ENCODE results near the gene OR10AD1. TPM values are rescaled to one million over a fixed set of nuclear protein-coding genes. Genes with fewer than 3 reads are reported as not detected.
A peak's percentile ranks its signal among the peaks of the same experiment; 100 is the strongest.

Gene OR10AD1
- total and polyA plus RNA-seq, 10 of the 15 experiments (the other 5 are each of a cell fraction or from before 2014, with no cell fraction given): 0.04 to 0.12 TPM; not detected in 8

DNA sequence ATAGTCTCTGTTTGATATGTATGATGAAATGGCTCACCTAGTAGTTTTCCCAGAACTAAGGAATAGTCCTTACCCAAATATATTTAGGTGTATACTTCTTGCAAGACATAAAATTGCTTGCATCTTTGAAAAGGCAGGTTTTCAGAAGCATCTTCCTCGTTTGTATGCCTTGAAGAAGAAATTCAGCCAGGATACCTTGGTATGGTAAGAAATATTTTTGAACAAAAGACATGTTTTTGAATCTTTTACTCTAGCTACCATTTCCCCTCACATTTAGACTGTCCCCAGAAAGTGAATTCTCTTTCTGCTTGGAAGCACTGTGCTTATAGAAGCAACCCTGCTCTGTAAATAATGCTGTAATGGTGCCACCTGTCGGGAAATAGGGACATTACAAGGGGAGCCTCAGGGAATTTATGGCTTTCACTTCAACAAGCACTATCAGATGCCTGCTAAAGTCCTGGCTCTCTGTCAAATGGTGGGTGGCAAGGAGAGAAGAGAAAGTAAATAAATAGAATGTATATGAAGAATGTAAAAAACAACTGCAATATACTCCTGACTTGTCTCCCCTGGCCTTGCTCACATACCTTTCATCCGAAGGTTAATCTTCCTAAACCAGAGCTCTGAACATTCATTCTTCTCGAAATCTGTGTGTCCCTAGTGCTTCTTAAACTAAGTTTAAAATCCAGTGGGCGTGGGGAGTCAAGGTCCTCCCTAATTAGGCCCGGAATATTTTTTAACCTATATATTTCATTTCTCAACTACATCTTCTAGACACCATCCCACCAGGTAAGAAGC lies 13.6 kb downstream of the OR10AD1 start:
- Histone ChIP-seq H2AFZ (ENCODE audit: control insufficient read depth, low read depth, low read length) (no peak overlapping the region), H3K27me3 (replicated peaks in 1 of 2; ENCODE audit: control insufficient read depth in 2 of 2, insufficient read depth in 2 of 2, low read length in 1 of 2) (peaks cover 4 to 6% of the 10 kb centered on the region in 2 experiments), H3K9ac (ENCODE audit: control insufficient read depth, insufficient read depth, low read length) (no peak overlapping the region), H3K27ac (ENCODE audit: control insufficient read depth, insufficient read depth) (no peak overlapping the region), H3K4me1 (ENCODE audit: control insufficient read depth, insufficient read depth, low read length) (no peaks in the 10 kb centered on the region; the same call in 1 of the 2 replicates), H3K4me2 (ENCODE audit: control insufficient read depth, insufficient read depth) (no peak overlapping the region), H3K36me3 (ENCODE audit: control insufficient read depth in 2 of 2, insufficient read depth in 2 of 2, low read length in 1 of 2) (no peaks in the 10 kb centered on the region), H3K79me2 (ENCODE audit: control insufficient read depth, insufficient read depth, low read length) (no peaks in the 10 kb centered on the region), H3K4me3 (no peak overlapping the region), H3K9me3 (replicated peaks; ENCODE audit: control insufficient read depth, insufficient read depth, low read length) (no peaks in the 10 kb centered on the region), H4K20me1 (ENCODE audit: control insufficient read depth, insufficient read depth) (no peaks in the 10 kb centered on the region)
- in situ Hi-C loops (cut with MboI): no loop called here
- POLR2A ChIA-PET: no interaction called here
- RAD21 ChIA-PET (ENCODE audit: unreplicated experiment): interaction anchor here (1.3 to 1.8 kb wide), 4 partner anchors 9 to 428 kb away, joined by 3 to 10 read pairs (median 6); no protein-coding TSS in a partner anchor
- FAIRE-seq (peak; percentile 86), DNase-seq (ENCODE audit: low read depth, low spot score) (peak; percentile 34), ATAC-seq (peak; percentile 82)
- TF ChIP-seq POLR2A (IDR thresholded peaks at IDR 0.05; ENCODE audit: low read depth, low read length): no peak
- TF ChIP-seq, protein P1, sequence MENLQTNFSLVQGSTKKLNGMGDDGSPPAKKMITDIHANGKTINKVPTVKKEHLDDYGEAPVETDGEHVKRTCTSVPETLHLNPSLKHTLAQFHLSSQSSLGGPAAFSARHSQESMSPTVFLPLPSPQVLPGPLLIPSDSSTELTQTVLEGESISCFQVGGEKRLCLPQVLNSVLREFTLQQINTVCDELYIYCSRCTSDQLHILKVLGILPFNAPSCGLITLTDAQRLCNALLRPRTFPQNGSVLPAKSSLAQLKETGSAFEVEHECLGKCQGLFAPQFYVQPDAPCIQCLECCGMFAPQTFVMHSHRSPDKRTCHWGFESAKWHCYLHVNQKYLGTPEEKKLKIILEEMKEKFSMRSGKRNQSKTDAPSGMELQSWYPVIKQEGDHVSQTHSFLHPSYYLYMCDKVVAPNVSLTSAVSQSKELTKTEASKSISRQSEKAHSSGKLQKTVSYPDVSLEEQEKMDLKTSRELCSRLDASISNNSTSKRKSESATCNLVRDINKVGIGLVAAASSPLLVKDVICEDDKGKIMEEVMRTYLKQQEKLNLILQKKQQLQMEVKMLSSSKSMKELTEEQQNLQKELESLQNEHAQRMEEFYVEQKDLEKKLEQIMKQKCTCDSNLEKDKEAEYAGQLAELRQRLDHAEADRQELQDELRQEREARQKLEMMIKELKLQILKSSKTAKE (IDR thresholded peaks at IDR 0.05; ENCODE audit: low read depth, poor library complexity, severe bottlenecking): no peak
- TF ChIP-seq PML (IDR thresholded peaks at IDR 0.05; ENCODE audit: low read length): no peak
- 0 out of 2 replicates have a peak, but pooled peaks have one; percentile 24 for TF ChIP-seq STAT1 (conservative IDR thresholded peaks at IDR 0.05)
- TF ChIP-seq, protein P2, sequence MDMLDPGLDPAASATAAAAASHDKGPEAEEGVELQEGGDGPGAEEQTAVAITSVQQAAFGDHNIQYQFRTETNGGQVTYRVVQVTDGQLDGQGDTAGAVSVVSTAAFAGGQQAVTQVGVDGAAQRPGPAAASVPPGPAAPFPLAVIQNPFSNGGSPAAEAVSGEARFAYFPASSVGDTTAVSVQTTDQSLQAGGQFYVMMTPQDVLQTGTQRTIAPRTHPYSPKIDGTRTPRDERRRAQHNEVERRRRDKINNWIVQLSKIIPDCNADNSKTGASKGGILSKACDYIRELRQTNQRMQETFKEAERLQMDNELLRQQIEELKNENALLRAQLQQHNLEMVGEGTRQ (IDR thresholded peaks at IDR 0.05; ENCODE audit: borderline replicate concordance, low read depth, low read length): no peak
- peak; percentile 40; the same call in 1 of the 2 replicates for TF ChIP-seq SMC3 (IDR thresholded peaks at IDR 0.05; ENCODE audit: borderline replicate concordance, low read length)
- no peak for TF ChIP-seq SREBF2 (IDR thresholded peaks at IDR 0.05; ENCODE audit: low read length)
- peak; percentile 84 for TF ChIP-seq RAD21 (IDR thresholded peaks at IDR 0.05; ENCODE audit: insufficient read depth, low read depth, low read length)
- TF ChIP-seq, protein P3, sequence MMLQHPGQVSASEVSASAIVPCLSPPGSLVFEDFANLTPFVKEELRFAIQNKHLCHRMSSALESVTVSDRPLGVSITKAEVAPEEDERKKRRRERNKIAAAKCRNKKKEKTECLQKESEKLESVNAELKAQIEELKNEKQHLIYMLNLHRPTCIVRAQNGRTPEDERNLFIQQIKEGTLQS (IDR thresholded peaks at IDR 0.05; ENCODE audit: borderline replicate concordance, extremely low read depth, low read depth, low read length): no peak
- TF ChIP-seq, protein P4, sequence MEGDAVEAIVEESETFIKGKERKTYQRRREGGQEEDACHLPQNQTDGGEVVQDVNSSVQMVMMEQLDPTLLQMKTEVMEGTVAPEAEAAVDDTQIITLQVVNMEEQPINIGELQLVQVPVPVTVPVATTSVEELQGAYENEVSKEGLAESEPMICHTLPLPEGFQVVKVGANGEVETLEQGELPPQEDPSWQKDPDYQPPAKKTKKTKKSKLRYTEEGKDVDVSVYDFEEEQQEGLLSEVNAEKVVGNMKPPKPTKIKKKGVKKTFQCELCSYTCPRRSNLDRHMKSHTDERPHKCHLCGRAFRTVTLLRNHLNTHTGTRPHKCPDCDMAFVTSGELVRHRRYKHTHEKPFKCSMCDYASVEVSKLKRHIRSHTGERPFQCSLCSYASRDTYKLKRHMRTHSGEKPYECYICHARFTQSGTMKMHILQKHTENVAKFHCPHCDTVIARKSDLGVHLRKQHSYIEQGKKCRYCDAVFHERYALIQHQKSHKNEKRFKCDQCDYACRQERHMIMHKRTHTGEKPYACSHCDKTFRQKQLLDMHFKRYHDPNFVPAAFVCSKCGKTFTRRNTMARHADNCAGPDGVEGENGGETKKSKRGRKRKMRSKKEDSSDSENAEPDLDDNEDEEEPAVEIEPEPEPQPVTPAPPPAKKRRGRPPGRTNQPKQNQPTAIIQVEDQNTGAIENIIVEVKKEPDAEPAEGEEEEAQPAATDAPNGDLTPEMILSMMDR (IDR thresholded peaks at IDR 0.05 in 2 of 3, conservative IDR thresholded peaks at IDR 0.05 in 1 of 3; ENCODE audit: control insufficient read depth in 2 of 3, extremely low read depth in 1 of 3, insufficient read depth in 1 of 3, low read depth in 3 of 3, low read length in 3 of 3): peak; percentile 77 to 92 (median 83)
- no peak for TF ChIP-seq ZNF24 (IDR thresholded peaks at IDR 0.05)
- BruUV-seq (replicated peaks): no TSS peak
- SMC1A ChIA-PET (ENCODE audit: uncharacterized antibody, unreplicated experiment): interaction anchor here (0.9 to 1.7 kb wide), 7 partner anchors 8 to 428 kb away, joined by 3 to 8 read pairs (median 4); partner anchors contain the start of gene ASB8
- 8% methylated on average over 6 of the region's 6 CpGs for WGBS (ENCODE audit: insufficient coverage, insufficient replicate concordance, low lambda C conversion rate, missing lambda C conversion rate)
- intact Hi-C loops (cut with micrococcal nuclease; ENCODE audit: unreplicated experiment): loop anchor here (5.0 to 10.0 kb wide), 2 partner anchors 165 to 428 kb away; partner anchors contain the start of gene ZNF641
- CTCF ChIA-PET: interaction anchor here (0.8 to 3.3 kb wide), 21 partner anchors 8 to 434 kb away, joined by 3 to 28 read pairs (median 4); partner anchors contain the start of gene ASB8
